Keratinocyte (primary cell): ENCODE results near the gene XPC. TPM values are rescaled to one million over a fixed set of nuclear protein-coding genes. Genes with fewer than 3 reads are reported as not detected.
A peak's percentile ranks its signal among the peaks of the same experiment; 100 is the strongest.

Experiments
- DNase-seq: peaks from one replicate; pipeline ENCODE4 v3.0.0-alpha.2; 2011; ENCODE audit warnings: low read depth, missing footprints, low spot score
- FAIRE-seq: peaks from 2 replicates; lab custom pipeline; 2011; peaks lifted over from hg19 to GRCh38; lab: Jason Lieb, UNC
- H2AFZ ChIP-seq: 2 replicates; pipeline ENCODE4 v1.6.0; 2012; ENCODE audit warnings: low read length, control low read depth, inconsistent platforms; ENCODE audit not compliant: control insufficient read depth
- H3K27ac ChIP-seq: 2 replicates; pipeline ENCODE4 v1.5.1; 2011; ENCODE audit warnings: low read length; ENCODE audit not compliant: control insufficient read depth, insufficient read depth
- H3K27me3 ChIP-seq: 3 replicates; pipeline ENCODE4 v1.6.0; 2011; ENCODE audit warnings: low read length; ENCODE audit not compliant: control insufficient read depth, insufficient read depth; ENCODE audit errors: extremely low read depth
- H3K36me3 ChIP-seq, 2 experiments: 2 replicates in 1 of 2; 3 replicates in 1 of 2; pipeline ENCODE4 v1.5.1; 2011; ENCODE audit warnings: low read length in 2 of 2, mild to moderate bottlenecking in 1 of 2; ENCODE audit not compliant: control insufficient read depth in 2 of 2, insufficient read depth in 2 of 2; ENCODE audit errors: extremely low read depth in 1 of 2
- H3K4me1 ChIP-seq: 3 replicates; pipeline ENCODE4 v1.5.1; 2011; ENCODE audit warnings: low read length; ENCODE audit not compliant: control insufficient read depth, insufficient read depth; ENCODE audit errors: extremely low read depth
- H3K4me2 ChIP-seq: 3 replicates; pipeline ENCODE4 v1.6.0; 2011; ENCODE audit warnings: low read depth, low read length; ENCODE audit not compliant: control insufficient read depth, insufficient read depth; ENCODE audit errors: extremely low read depth
- H3K4me3 ChIP-seq, 3 experiments: fragments of 200-600 bp in 1 of 3; sonication (generic) in 1 of 3; 2 replicates in 2 of 3; 3 replicates in 1 of 3; pipeline ENCODE4 v1.5.1; 2011 to 2016; ENCODE audit warnings: low read length in 3 of 3, mild to moderate bottlenecking in 3 of 3, control low read depth in 2 of 3, inconsistent platforms in 1 of 3, low read depth in 1 of 3, mixed read lengths in 1 of 3, mixed run types in 1 of 3, moderate library complexity in 1 of 3; ENCODE audit not compliant: control insufficient read depth in 2 of 3, insufficient read depth in 2 of 3; ENCODE audit errors: extremely low read depth in 1 of 3
- H3K79me2 ChIP-seq: 2 replicates; pipeline ENCODE4 v1.6.0; 2012; ENCODE audit warnings: low read length; ENCODE audit not compliant: control insufficient read depth, insufficient read depth
- H3K9ac ChIP-seq: 3 replicates; pipeline ENCODE4 v1.6.0; 2011; ENCODE audit warnings: low read length; ENCODE audit not compliant: control insufficient read depth, insufficient read depth; ENCODE audit errors: extremely low read depth
- H3K9me1 ChIP-seq: 3 replicates; pipeline ENCODE4 v1.6.0; 2011; ENCODE audit warnings: low read length; ENCODE audit not compliant: control insufficient read depth, insufficient read depth; ENCODE audit errors: extremely low read depth
- H3K9me3 ChIP-seq: 2 replicates; pipeline ENCODE4 v1.5.1; 2012; ENCODE audit warnings: low read depth, low read length; ENCODE audit not compliant: control insufficient read depth
- H4K20me1 ChIP-seq: 3 replicates; pipeline ENCODE4 v1.6.0; 2011; ENCODE audit warnings: low read length; ENCODE audit not compliant: control insufficient read depth, insufficient read depth; ENCODE audit errors: extremely low read depth
- EZH2 ChIP-seq: IDR thresholded peaks from one replicate; pipeline ENCODE4 v1.6.1; 2012; ENCODE audit warnings: inconsistent platforms, mild to moderate bottlenecking, low read length, moderate library complexity
- dilution Hi-C: fragments of 300-500 bp; cut with MboI; formaldehyde crosslinking; loops from one replicate; pipeline ENCODE4 v1.7.0; 2020; ENCODE audit warnings: low sequenced_read_pairs; ENCODE audit not compliant: extremely low pct_ligation_motif_present
- polyA plus RNA-seq, 5 experiments: library from polyadenylated mRNA; depleted of rRNA in 3 of 5; stranded (reverse) in 3 of 5; stranded (forward) in 1 of 5; unstranded in 1 of 5; fragments of >200 nt; gene quantifications; 1 replicate in 1 of 5; 2 replicates in 3 of 5; 3 replicates in 1 of 5; pipeline versions ENCODE4 v1.2.1 to v1.2.3, GENCODE V29; 2011 to 2012; ENCODE audit warnings: missing spikeins in 2 of 5, low read depth in 1 of 5, low replicate concordance in 1 of 5
- TF ChIP-seq, protein P1 (sequence below), 3 experiments: IDR thresholded peaks in 1 of 3; conservative IDR thresholded peaks in 1 of 3; optimal IDR thresholded peaks in 1 of 3; 2 replicates in 2 of 3; 3 replicates in 1 of 3; pipeline versions ENCODE3 to v1.5.1; 2011; ENCODE audit warnings: low read length in 3 of 3, mild to moderate bottlenecking in 3 of 3, moderate library complexity in 2 of 3, control low read depth in 1 of 3, inconsistent platforms in 1 of 3; ENCODE audit not compliant: insufficient read depth in 2 of 3; ENCODE audit errors: extremely low read depth in 1 of 3

The XPC gene
- polyA plus RNA-seq, 1 donor (not counting 4 experiments of a cell fraction or from before 2014, with no cell fraction given), result 24.9 TPM

DNA sequence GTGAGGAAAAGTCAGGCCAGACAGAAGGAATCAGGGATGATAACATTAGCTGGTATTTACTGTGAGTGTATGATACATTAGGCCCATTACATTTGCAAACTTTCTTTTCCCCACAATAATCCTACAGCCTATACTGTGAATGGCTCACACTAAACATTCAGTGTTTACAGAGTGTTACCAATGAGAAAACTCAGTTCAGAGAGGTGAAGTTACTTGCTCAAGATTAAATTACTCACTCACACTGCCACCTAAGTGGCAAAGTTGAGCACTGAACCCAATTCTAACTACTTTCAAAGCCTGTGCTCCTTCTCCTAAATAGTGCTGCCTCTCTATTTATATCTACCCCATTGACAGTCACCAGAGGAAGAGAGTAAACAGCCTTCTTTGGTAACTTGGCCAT is 8.5 kb downstream of the XPC start:
- TF ChIP-seq EZH2, result no peak
- TF ChIP-seq, protein P1, sequence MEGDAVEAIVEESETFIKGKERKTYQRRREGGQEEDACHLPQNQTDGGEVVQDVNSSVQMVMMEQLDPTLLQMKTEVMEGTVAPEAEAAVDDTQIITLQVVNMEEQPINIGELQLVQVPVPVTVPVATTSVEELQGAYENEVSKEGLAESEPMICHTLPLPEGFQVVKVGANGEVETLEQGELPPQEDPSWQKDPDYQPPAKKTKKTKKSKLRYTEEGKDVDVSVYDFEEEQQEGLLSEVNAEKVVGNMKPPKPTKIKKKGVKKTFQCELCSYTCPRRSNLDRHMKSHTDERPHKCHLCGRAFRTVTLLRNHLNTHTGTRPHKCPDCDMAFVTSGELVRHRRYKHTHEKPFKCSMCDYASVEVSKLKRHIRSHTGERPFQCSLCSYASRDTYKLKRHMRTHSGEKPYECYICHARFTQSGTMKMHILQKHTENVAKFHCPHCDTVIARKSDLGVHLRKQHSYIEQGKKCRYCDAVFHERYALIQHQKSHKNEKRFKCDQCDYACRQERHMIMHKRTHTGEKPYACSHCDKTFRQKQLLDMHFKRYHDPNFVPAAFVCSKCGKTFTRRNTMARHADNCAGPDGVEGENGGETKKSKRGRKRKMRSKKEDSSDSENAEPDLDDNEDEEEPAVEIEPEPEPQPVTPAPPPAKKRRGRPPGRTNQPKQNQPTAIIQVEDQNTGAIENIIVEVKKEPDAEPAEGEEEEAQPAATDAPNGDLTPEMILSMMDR (optimal IDR thresholded peaks at IDR 0.05 in 1 of 3, IDR thresholded peaks at IDR 0.05 in 1 of 3, conservative IDR thresholded peaks at IDR 0.05 in 1 of 3; ENCODE audit: extremely low read depth in 1 of 3, insufficient read depth in 2 of 3, low read length in 3 of 3), result peak in 1 of 3 experiments; percentile 12
- Histone ChIP-seq H3K36me3 (peaks cover 26 to 60% of the 10 kb centered on the region in 2 experiments), H3K27me3 (no peaks in the 10 kb centered on the region), H3K4me3 (no peak overlapping the region), H3K9me3 (no peaks in the 10 kb centered on the region), H2AFZ (no peak overlapping the region), H3K4me1 (peaks cover 59% of the 10 kb centered on the region), H4K20me1 (no peaks in the 10 kb centered on the region), H3K79me2 (peaks cover 26% of the 10 kb centered on the region), H3K9ac (peak overlapping the region; percentile 62), H3K27ac (peak overlapping the region; percentile 94), H3K4me2 (peak overlapping the region; percentile 65), H3K9me1 (peaks cover 2% of the 10 kb centered on the region)
- no peak for FAIRE-seq
- dilution Hi-C loops, result no loop called here
- no peak for DNase-seq

DNA sequence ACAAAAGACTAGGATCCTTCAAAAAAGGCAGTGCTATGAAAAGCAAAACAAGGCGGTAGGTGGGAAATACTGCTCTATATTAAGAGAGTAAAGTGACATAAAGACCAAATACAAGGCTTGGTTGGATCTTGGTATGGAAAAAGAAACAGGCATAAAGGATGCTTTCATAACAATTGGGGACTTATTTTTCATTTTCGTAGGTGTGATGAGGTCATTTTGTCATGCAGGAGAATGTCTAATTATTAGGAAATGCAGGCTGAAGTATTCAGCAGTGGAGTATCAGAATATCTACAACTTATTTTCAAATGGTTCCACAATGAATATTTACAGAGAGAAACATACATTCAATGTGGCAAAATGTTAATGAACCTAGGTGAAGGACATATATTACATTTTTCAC is 9.0 kb downstream of the XPC start:
- no peaks in the 10 kb centered on the region for H3K9me1 ChIP-seq
- peaks cover 26 to 64% of the 10 kb centered on the region in 2 experiments for H3K36me3 ChIP-seq
- no peak overlapping the region for H3K4me3 ChIP-seq
- no peaks in the 10 kb centered on the region for H4K20me1 ChIP-seq
- H3K9ac ChIP-seq, result no peak overlapping the region
- dilution Hi-C loops, result no loop called here
- H2AFZ ChIP-seq, result no peak overlapping the region
- DNase-seq (no peak), FAIRE-seq (no peak)
- peaks cover 55% of the 10 kb centered on the region for H3K4me1 ChIP-seq
- H3K9me3 ChIP-seq, result no peaks in the 10 kb centered on the region
- TF ChIP-seq, protein P1 (optimal IDR thresholded peaks at IDR 0.05 in 1 of 3, IDR thresholded peaks at IDR 0.05 in 1 of 3, conservative IDR thresholded peaks at IDR 0.05 in 1 of 3; ENCODE audit: extremely low read depth in 1 of 3, insufficient read depth in 2 of 3, low read length in 3 of 3), result no peak
- no peak for TF ChIP-seq EZH2
- H3K4me2 ChIP-seq, result peak overlapping the region; percentile 65
- H3K27ac ChIP-seq, result peak overlapping the region; percentile 94
- H3K79me2 ChIP-seq, result peaks cover 22% of the 10 kb centered on the region
- H3K27me3 ChIP-seq, result no peaks in the 10 kb centered on the region
